Adrenal gland (tissue), 12 donors: Measurements from ENCODE around the gene TSPEAR. TPM values are rescaled to one million over a fixed set of nuclear protein-coding genes. Genes with fewer than 3 reads are reported as not detected.

Experiments
- DNase-seq, 7 donors: peaks; one replicate each; pipeline ENCODE4 v3.0.0-alpha.2; 2019 to 2020
- H3K27ac ChIP-seq, 5 donors: fragments of 200-600 bp; sonication (generic) in 4 of 5; 1 replicate in 3 of 5; 2 replicates in 2 of 5; pipeline versions ENCODE4 v1.5.1 to v1.8.0; 2016 to 2020; ENCODE audit warnings: mild to moderate bottlenecking in 1 of 5
- H3K27me3 ChIP-seq: fragments of 200-600 bp; 2 replicates; pipeline ENCODE4 v1.8.0; 2021
- H3K36me3 ChIP-seq, 2 donors: fragments of 200-600 bp; replicated peaks in 1 of 2; 1 replicate in 1 of 2; 2 replicates in 1 of 2; pipeline versions ENCODE4 v1.5.1 to v1.8.0; 2018 to 2022
- H3K4me1 ChIP-seq, 2 donors: fragments of 200-600 bp; replicated peaks in 1 of 2; 1 replicate in 1 of 2; 2 replicates in 1 of 2; pipeline versions ENCODE4 v1.5.1 to v1.8.0; 2018 to 2021
- H3K4me3 ChIP-seq, 4 donors: fragments of 200-600 bp; sonication (generic) in 3 of 4; one replicate each; pipeline ENCODE4 v1.5.1; 2016 to 2018
- H3K9me3 ChIP-seq, 3 donors: fragments of 200-600 bp; sonication (generic) in 1 of 3; replicated peaks in 1 of 3; 1 replicate in 2 of 3; 2 replicates in 1 of 3; pipeline versions ENCODE4 v1.5.1 to v1.8.0; 2016 to 2021
- POLR2A ChIP-seq, 2 donors: fragments of 450-650 bp; IDR thresholded peaks; one replicate each; pipeline ENCODE4 v1.6.1; 2017; ENCODE audit warnings: antibody characterized with exemption in 2 of 2, mild to moderate bottlenecking in 2 of 2, moderate library complexity in 1 of 2
- WGBS, 4 donors: extraction: QIAGEN DNeasy Blood & Tissue Kit in 2 of 4; methylation state at CpG; one replicate each; pipeline versions ENCODE4 v1.1.5 to v1.1.7; 2013 to 2017; 5-methylcytosine and 5-hydroxymethylcytosine counted together
- intact Hi-C, 2 donors: fragments of 100-400 bp; cut with DNase I; formaldehyde crosslinking; loops; one replicate each; pipeline versions ENCODE4 v1.14.1 to v1.15.0; 2022 to 2023
- polyA plus RNA-seq, 3 donors: library from polyadenylated mRNA; stranded (reverse); fragments of 200-250 nt in 2 of 3; fragments of 350-450 nt in 1 of 3; fragmentation: Illumina TruSeq in 1 of 3; extraction: RNeasy Lipid Tissue Mini Kit (QIAGEN cat#74804) in 1 of 3; gene quantifications; one replicate each; pipeline ENCODE4 v1.2.3, GENCODE V29; 2013 to 2014
- total RNA-seq, 9 donors: library from RNA; depleted of rRNA in 4 of 9; stranded (reverse); fragments of >200 nt in 4 of 9; fragments of 120-200 nt in 1 of 9; fragmentation: NEBNext Ultra II Directional in 1 of 9; extraction: Animal tissue kit (Norgen Biotek cat#: 25700) in 1 of 9; gene quantifications; one replicate each; pipeline versions ENCODE4 v1.1.0 to v1.2.4, GENCODE V29; 2013 to 2023
- TF ChIP-seq, protein P1 (sequence below), 6 experiments: fragments of 450-650 bp in 4 of 6; fragments of 200-600 bp in 2 of 6; sonication (generic) in 1 of 6; IDR thresholded peaks; 1 replicate in 5 of 6; 2 replicates in 1 of 6; pipeline versions ENCODE4 v1.5.1 to v1.8.0; 2016 to 2021; ENCODE audit warnings: antibody characterized with exemption in 6 of 6, mild to moderate bottlenecking in 2 of 6, moderate library complexity in 1 of 6
- donor health status: healthy with polysubstance abuse.
- donor health status: Bipolar disorder and iron deficiency.
- donor health status: DM: yes; HTN: yes; CAD: no.
- donor health status: DM: no; HTN: no; CAD: no.
- donor health status: DM: no; HTN: no; CAD: no.
- donor health status: DM: yes; HTN: yes; CAD: no.

TSPEAR gene
- total and polyA plus RNA-seq, 12 donors: not detected

GRCh38 chr21:44568667-44569556 lies 142.5 kb downstream of the TSPEAR start:
- Histone ChIP-seq H3K4me1 (no peaks in the 10 kb centered on the region), H3K4me3 (no peak overlapping the region), H3K9me3 (no peaks in the 10 kb centered on the region), H3K27ac (no peak overlapping the region), H3K27me3 (no peaks in the 10 kb centered on the region), H3K36me3 (no peaks in the 10 kb centered on the region)
- WGBS, 4 donors: 70 to 76% (median 74%) methylated on average over 20 to 27 of the region's 27 CpGs
- DNase-seq: peak in 1 of 7 donors; percentile 43
- intact Hi-C loops: no loop called here
- no peak for TF ChIP-seq POLR2A (IDR thresholded peaks at IDR 0.05)
- TF ChIP-seq, protein P1, sequence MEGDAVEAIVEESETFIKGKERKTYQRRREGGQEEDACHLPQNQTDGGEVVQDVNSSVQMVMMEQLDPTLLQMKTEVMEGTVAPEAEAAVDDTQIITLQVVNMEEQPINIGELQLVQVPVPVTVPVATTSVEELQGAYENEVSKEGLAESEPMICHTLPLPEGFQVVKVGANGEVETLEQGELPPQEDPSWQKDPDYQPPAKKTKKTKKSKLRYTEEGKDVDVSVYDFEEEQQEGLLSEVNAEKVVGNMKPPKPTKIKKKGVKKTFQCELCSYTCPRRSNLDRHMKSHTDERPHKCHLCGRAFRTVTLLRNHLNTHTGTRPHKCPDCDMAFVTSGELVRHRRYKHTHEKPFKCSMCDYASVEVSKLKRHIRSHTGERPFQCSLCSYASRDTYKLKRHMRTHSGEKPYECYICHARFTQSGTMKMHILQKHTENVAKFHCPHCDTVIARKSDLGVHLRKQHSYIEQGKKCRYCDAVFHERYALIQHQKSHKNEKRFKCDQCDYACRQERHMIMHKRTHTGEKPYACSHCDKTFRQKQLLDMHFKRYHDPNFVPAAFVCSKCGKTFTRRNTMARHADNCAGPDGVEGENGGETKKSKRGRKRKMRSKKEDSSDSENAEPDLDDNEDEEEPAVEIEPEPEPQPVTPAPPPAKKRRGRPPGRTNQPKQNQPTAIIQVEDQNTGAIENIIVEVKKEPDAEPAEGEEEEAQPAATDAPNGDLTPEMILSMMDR (IDR thresholded peaks at IDR 0.05): no peak

DNA sequence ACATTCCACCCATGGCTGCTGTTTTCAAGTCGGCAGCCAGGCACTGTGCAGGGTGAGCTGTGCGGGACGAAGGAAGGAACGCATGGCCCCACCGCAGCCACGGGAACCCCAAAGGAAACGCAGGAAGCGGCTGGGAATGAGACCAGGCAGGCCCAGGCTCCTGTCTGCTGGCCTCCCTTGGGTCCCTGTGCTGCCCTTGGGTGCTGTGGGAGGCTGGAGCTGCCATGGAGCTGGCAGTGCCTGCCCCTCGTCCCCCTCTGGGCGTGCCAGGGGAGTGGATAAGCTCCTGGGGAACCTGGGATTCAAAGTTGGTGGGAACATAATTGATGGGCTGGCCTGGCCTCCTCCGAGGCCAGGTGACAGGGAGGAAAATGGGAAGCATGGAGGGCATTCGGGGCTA lies 143.1 kb downstream of the TSPEAR start:
- DNase-seq: no peak
- H3K4me1 ChIP-seq: no peaks in the 10 kb centered on the region

DNA sequence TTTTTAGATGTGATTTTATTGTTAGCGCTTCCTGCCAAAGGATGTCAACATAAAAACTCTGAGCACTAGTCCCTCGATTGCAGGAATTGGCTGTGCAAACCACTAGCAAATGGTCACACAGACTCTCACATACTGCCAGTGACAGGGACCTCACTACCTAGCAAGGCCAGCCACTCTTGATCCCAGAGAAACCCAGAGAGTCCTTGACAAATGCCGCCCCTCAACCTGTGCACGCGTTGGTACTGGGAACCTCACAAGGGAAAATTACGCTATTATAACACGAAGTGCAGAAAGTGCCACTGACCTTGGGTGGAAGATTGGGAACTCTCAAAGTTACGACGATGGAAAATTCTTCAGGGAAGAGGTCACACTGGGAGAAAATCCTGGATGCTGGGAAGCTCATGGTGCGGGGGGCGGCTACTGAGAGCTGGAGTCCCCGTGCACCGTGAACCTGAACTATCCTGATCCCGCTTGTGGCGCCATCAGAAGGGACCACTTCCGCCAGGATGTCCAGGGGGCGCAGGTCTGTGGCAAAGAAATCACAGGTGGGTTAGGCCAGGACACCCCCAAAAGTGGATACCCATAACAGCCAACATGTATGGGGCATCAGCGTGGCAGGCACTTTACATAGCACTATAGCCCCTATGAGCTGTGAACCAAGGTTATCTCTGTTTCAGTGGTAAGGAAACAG lies 143.7 kb downstream of the TSPEAR start:
- no peak overlapping the region for H3K27ac ChIP-seq
- intact Hi-C loops: no loop called here
- H3K27me3 ChIP-seq: no peaks in the 10 kb centered on the region
- no peaks in the 10 kb centered on the region for H3K9me3 ChIP-seq
- no peaks in the 10 kb centered on the region for H3K4me1 ChIP-seq
- TF ChIP-seq, protein P1 (IDR thresholded peaks at IDR 0.05): no peak
- TF ChIP-seq POLR2A (IDR thresholded peaks at IDR 0.05): no peak
- DNase-seq: peak in 1 of 7 donors; percentile 24
- no peaks in the 10 kb centered on the region for H3K36me3 ChIP-seq
- no peak overlapping the region for H3K4me3 ChIP-seq
- WGBS, 4 donors: 78 to 87% (median 85%) methylated on average over 17 to 18 of the region's 18 CpGs

More for the DNA sequence above, 143.1 kb downstream of the TSPEAR start:
- no peak overlapping the region for H3K4me3 ChIP-seq
- intact Hi-C loops: no loop called here
- no peaks in the 10 kb centered on the region for H3K36me3 ChIP-seq
- H3K27ac ChIP-seq: no peak overlapping the region
- TF ChIP-seq, protein P1 (IDR thresholded peaks at IDR 0.05): no peak
- no peak for TF ChIP-seq POLR2A (IDR thresholded peaks at IDR 0.05)
- no peaks in the 10 kb centered on the region for H3K9me3 ChIP-seq
- 70 to 75% (median 73%) methylated on average over 11 to 12 of the region's 12 CpGs for WGBS, 4 donors
- no peaks in the 10 kb centered on the region for H3K27me3 ChIP-seq

- TF ChIP-seq POLR2A (IDR thresholded peaks at IDR 0.05): no peak
- TF ChIP-seq, protein P1 (IDR thresholded peaks at IDR 0.05): no peak
- WGBS, 4 donors: 67 to 84% (median 78%) methylated on average over 1 of the region's 1 CpG
- Histone ChIP-seq H3K4me1 (no peaks in the 10 kb centered on the region), H3K27me3 (no peaks in the 10 kb centered on the region), H3K9me3 (no peaks in the 10 kb centered on the region), H3K4me3 (no peak overlapping the region), H3K27ac (no peak overlapping the region), H3K36me3 (no peaks in the 10 kb centered on the region)
- intact Hi-C loops: no loop called here
- no peak for DNase-seq
These were observed 145.0 kb downstream of the TSPEAR start for GRCh38 chr21:44566403-44566802.
